Subcutaneous adipose tissue (tissue), 4 donors: ENCODE measurements around the gene TEAD3. TPM values are rescaled to one million over a fixed set of nuclear protein-coding genes. Genes with fewer than 3 reads are reported as not detected.

Experiments used
- total RNA-seq, 4 donors: library from RNA; depleted of rRNA; stranded (reverse); fragments of >200 nt; gene quantifications; one replicate each; pipeline ENCODE4 v1.1.0, GENCODE V29; 2016
- TF ChIP-seq, protein P1 (sequence below): fragments of 450-650 bp; IDR thresholded peaks from one replicate; pipeline ENCODE4 v1.5.1; 2016; ENCODE audit warnings: low read depth, mild to moderate bottlenecking, control low read depth, antibody characterized with exemption, moderate library complexity

Gene TEAD3
- total RNA-seq, 4 donors from 2014 or later = 4.1 to 6.2 (median 4.7) TPM

DNA sequence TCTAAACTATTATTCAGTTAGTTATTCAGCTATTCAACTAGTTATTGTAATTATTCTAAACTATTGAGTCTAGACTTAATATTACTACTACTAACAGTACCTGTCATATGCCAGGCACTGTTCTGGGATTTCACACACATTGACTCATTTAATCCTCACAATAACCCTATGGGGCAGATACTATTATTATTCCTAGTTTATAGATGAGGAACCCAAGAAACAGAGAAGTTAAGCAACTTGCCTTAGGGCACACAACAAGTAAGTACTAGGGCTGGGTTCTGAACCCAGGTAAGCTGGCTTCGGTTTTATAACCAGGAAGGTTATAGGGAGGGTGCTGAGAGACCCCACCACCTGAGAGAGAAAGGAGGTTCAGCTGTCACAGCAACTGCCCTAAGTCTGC lies 7.8 kb downstream of the TEAD3 start:
- TF ChIP-seq, protein P1, sequence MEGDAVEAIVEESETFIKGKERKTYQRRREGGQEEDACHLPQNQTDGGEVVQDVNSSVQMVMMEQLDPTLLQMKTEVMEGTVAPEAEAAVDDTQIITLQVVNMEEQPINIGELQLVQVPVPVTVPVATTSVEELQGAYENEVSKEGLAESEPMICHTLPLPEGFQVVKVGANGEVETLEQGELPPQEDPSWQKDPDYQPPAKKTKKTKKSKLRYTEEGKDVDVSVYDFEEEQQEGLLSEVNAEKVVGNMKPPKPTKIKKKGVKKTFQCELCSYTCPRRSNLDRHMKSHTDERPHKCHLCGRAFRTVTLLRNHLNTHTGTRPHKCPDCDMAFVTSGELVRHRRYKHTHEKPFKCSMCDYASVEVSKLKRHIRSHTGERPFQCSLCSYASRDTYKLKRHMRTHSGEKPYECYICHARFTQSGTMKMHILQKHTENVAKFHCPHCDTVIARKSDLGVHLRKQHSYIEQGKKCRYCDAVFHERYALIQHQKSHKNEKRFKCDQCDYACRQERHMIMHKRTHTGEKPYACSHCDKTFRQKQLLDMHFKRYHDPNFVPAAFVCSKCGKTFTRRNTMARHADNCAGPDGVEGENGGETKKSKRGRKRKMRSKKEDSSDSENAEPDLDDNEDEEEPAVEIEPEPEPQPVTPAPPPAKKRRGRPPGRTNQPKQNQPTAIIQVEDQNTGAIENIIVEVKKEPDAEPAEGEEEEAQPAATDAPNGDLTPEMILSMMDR = no peak

DNA sequence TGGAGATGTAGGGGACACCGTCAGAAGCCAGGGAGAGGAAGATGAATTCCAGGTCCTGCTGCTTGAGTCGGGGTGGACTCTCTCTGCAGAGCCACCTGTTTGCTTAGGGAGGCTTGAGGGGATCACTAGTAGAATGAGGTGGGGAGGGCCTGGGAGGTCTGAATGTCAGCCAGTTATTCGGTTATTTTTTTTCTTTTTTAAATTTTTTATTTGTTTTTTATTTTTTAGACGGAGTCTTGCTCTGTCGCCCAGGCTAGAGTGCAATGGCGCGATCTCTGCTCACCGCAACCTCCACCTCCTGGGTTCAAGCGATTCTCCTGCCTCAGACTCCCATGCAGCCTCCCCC lies 8.4 kb downstream of the TEAD3 start:
- TF ChIP-seq, protein P1 = no peak

DNA sequence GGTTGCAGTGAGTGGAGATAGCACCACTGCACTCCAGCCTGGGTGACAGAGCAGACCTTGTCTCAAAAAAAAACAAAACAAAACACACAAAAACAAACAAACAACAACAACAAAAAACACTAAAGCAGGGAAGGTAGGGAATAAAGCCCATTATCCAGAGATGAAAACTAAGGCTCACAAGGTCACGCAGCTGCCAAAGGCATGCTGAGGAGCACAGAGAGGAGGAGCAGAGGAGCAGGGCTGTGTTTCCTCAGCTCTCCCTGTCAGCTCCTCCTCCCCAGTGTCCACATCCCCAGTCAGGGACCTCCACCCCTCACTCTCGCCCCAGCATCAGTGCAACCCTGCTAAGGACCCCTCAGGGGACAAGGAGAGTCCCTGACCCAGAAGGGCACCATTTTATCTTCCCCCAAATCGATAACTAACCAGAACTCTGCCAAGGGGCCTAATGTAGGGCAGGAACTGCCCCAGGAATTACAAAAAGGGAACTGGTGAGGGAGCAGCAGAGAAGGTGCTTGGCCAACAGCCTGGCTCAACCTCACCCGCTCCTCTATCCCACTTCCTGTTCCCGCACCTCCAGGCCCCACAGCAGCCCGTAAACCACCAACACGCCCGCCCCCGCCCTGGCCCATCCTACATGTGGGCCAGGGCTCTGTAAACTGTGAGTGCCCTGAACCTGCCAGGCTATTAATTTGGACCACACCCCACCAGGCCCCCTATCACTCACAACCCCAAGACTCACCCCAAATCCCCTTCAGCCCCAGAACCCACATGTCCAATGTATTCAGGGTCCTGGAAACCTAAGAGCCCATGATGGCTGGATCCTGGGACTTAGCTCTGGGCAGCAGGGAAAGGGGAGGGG lies 9.0 kb downstream of the TEAD3 start:
- TF ChIP-seq, protein P1 = no peak

DNA sequence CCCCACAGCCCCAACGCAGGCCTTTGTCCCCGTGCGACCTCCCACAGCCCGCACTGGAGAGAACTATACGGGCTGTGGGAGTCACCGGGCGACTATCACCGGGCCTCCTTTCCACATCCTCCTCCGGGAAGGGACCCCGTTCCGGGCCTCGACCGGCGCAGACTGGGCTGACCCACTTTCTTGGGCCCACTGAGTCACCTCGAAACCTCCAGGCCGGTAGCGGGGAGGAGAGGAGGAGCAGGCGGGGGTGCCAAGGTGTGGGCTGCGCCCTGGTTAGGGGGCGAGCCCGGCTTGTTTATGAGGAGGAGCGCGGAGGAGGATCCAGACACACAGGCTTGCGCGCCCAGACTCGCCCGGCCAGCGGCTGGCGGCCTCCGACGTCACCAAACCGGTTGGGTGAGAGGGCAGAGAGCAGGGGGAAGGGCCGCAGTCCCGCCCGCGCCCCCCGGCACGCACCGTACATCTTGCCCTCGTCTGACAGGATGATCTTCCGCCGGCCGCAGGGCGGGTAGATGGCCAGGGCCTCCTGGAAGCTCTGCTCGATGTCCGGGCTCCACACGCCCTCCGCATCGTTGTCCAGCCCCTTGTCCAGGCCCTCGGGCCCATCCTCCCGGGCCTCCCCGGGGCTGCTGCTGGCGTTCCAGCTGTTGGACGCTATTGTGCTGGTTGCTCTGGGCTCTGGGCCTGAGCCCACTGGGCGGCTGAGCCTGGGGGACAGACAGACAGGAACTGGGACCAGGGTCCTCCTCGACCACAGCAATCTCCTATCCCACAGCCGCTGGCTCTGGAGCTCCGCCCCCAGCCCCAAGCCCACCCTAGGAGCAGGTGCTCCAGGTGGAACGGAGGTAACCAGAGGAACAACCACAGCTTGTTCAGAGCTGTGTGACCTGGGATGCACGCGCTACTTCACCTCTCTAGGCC lies 10.6 kb downstream of the TEAD3 start:
- TF ChIP-seq, protein P1 = no peak

DNA sequence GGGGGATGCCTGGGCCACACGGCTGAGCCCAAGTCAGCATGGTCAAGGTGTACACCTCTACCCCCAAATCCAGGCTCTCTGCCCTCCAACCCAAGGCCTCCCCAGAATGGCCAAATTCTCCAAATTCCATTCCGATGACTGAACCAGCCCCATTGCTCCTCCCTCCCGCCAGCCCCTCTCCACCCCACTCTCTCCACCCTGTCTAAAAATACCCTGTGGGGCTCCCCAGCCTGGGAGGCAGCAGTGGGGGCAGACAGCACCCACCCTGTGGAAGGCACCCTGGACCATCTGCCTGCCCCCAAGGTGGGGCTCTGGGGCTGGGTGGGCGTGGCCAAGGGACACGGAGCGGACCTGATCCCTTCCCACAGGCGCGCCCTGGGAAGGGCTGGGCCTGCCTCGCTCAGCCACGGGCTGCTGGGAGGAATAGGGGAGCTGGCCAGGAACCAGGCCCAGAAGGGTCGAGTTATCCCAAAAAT lies 11.4 kb downstream of the TEAD3 start:
- TF ChIP-seq, protein P1 = no peak

DNA sequence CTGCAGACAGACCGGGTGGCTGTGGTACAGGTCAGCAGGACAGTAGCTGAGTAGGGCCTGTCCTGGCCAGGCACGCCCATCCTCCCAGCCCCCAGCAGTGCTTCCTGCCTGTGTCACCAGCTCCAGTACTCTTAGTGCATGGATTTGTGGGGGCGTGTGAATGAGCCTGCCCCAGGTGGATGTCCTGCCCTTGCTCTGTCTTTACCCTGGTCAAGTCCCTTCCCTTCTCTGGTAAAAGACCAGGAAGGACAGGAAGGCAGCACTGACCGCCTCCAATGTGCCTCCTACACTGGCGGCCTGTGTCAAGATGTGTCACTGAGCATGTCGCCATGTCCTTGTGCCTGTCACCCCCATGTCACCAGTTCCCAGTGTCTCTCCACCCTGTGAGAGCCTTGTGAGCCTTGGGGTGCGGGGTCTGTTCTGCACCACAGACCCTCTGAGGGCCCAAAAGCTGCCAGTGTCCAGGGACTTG lies 11.9 kb downstream of the TEAD3 start:
- TF ChIP-seq, protein P1 = no peak
